Islet precursor cell (in vitro differentiated cells): Measurements from ENCODE around the gene UQCRH.
"Not testable (repeated sequence)": the region's sequence is repeated elsewhere in the genome, so short reads cannot be mapped to it uniquely, and the experiment has no call there.

ENCODE experiments used
- DNase-seq: peaks from one replicate; pipeline ENCODE4 v3.0.0-alpha.2; 2018

The UQCRH gene

DNA sequence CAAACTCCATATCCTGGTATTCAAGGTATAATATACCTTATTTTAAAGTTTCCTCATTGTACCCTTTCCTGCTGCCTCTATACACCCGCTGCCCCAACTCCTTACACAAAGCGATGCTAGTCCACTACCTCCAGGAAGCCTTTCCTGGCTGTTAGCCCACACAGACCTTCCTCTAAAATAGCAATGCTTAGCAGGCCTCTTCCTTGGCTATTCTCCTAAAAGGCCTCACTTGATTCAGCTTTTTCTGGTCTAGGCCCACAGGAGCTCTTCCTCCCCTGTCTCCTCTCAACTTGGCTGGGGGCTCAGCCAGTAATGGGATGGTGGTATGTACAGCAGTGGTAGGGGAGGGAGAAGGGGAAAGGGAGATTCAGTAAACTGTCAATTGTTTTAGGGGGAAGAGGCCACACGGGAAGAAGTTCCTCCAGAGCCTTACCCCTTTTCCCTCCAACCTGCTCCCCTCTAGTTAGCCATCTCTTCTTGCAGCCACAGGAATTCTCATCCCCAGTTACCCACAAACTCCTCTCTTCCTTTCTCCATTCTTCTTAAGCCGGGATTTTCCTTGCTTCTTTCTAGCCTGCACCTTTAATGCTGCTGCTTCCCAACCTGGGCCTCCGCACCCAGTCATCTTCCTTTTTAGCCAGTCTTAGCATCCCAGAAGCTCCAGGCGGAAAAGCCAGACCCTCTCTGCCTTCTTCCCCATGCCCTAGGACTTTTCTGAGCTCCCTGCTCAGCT is 2.7 kb upstream of the UQCRH start:
- DNase-seq: no peak

DNA sequence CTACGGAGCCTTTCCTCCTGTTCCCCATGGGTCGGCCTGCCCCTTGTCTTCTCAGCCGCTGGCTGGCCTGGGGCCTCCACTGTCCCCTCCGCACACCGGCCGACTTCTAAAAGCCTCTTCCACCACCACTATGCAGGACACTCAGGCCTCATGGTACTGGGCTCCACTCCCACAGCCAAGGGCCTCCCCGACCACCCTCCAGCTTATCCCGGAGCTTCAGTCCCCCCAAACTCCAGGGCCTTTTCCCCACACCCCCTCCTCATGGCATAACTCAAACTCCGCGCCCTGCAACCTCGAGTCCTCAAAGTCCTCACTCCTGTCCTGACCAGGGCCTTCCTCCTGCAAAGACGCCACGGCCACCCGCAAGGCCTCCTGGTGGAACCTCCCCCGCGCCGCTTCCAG is 2.1 kb upstream of the UQCRH start:
- peak; percentile 58 for DNase-seq

DNA sequence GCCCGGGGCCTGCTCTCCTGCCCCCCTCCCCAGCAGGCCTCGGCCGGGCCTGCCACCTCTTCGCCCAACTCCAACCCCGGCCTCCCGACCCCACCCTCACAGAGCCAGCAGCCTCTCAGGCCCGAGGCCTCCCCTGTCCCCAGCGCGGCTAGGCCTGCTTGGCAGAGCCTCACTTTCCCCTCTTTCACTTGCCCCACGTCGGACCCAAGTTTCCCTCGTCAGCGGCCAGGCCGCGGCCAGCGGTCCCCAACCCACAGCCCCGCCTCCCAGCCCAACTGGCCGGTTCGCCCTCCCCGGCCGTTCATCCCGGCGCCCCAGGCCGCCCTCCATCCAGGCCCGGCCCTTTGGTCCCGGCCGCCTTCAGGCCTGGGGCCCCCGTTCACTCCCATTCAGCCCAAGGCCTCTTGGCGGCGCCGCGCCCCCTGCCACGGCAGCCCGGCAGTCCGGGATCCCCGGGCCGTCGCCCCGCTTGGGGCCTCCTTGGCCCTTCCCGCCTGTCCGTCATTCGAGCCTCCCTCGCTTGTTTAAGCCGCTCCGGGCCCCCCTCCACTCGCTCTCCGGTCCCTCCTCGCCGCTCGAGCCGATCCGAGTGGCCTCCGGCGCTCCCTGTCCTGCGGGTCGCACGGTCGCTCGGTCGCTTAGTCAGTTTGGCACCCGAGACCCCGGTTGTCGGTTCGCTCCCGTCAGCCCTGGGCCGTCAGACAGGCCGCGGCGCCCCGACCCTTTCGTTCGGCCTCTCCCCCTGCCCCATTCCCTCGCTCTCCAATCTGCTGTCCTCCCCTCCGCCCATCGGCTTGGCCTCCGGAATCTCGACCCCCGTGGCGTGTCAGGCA is 1.5 kb upstream of the UQCRH start:
- DNase-seq: peak; percentile 75

DNA sequence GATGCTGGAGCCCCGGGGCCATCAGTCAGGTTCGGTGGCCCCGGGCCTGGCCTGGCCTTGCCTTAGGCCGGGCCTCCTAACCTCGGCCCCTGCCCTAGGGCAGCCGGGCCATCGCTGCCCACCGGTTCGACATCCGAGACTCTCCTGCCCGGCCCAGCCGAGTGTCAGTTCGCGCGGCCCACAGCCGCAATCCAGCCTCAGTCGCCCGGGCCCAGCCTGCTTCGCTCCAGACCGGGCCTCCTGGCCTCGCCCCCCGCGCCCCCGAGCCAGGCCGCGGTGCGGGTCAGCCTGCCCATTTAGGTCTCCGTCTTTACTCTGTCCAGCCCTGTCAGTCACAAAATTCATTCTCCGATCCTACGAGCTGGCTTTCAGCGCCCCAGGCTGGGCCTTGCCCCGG is 859 bp upstream of the UQCRH start:
- peak; percentile 64 for DNase-seq

DNA sequence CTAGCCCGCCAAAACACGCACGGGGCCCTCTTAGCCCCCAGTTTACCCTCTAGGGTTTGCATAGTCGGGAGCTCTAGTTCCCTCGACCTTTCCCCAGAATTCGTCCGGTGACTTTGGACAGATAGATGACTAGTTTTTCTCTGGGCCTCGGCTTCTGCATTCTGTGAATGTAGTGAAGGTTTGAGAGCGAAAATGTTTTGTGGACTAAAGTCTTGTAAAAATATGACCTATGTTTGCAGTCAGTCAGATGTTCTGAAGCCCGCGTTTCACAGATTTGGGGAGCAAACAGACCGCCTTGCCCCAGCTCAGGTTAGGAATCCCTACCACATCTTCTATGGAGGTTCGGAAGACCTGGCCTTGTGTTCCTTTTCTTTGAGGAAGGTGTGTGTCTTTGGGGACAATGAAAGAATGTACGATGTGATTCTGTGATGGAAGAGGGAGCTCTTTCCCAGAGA is 401 bp downstream of the UQCRH start:
- DNase-seq: no peak

- no peak for DNase-seq
These were observed 2.6 kb downstream of the UQCRH start for GRCh38 chr1:46306159-46306530.

DNA sequence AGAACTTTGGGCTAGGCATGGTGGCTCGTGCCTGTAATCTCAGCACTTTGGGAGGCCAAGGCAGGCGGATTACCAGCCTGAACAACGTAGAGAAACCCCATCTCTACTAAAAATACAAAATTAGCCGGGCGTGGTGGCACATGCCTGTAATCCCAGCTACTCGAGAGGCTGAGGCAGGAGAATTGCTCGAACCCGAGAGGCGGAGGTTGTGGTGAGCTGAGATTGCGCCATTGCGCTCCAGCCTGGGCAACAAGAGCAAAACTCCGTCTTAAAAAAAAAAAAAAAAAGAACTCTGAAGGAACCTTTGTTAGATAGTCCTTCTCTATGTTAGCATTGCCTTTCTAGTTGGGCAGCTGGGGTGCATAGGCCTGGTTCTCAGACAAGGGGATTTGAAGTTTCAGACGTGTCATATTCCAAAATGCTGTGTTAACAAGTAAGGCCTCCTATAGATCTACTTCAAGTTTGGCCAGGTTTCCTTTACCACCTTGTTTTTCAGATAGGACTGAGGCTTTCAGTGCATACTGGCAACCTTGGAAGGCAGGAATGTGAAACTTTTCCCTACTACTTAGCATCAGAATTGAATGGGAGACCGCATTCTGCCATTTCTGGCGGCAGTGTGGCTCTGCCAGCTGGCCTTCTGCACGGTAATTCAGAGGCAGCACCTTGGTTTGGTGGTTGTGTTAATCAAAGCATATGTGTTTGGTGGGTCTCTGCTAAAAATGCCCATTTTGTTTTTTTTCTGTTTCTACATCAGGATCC is 6.1 kb downstream of the UQCRH start:
- DNase-seq: no peak

- DNase-seq: no peak
These were observed 6.8 kb downstream of the UQCRH start for GRCh38 chr1:46310321-46310720.

DNA sequence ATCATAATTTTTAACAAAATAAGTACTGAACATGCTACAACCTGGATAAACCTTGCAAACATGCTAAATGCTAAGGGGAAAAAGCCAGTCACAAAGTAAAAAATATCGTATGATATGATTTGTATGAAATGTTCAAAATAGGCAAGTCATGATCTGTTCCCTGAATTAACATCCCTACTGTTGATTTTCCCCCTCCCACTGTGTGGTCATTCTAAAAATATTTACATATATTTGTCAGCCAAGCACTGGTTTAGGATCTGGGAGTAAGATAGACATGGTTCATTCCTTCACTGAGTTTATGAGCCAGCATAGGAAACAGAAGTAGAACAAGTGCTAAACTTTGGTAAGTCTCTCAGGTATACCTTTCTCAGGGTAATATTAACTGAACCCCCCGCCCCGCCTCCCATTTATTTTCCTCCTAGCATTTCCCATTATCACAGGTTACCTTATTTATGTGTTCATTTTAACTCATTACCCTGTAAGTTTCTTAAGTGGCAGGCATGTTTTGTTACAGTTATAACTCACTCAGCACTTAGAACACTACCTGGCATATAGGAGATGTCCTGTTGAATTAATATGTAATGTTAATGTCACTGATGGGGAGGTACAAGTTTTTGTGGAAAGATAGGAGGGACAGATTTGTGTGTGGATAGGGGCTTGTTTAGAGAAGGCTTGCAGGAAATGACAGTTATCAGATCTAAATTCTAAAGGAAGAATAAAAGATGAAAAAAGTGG is 12.3 kb downstream of the UQCRH start:
- DNase-seq: no peak

- DNase-seq: no peak
These were observed 13.8 kb downstream of the UQCRH start for GRCh38 chr1:46317323-46317722.

DNA sequence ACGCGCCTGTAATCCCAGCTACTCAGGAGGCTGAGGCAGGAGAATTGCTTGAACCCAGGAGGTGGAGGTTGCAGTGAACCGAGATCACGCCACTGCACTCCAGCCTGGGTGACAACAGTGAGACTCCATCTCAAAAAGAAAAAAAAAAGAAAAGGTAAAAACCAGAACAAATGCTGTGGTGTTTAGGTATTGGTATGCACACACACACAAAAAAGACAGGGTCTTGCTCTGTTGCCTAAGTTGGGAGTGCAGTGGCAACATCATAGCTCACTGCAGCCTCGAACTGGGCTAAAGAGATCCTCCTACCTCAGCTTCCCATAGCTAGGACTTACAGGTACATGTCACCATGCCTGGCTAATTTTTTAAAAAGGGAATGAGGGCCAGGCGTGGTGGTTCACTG is 15.8 kb downstream of the UQCRH start:
- not testable (repeated sequence) for DNase-seq

- DNase-seq: not testable (repeated sequence)
These were observed 16.7 kb downstream of the UQCRH start for GRCh38 chr1:46319960-46320914.

- not testable (repeated sequence) for DNase-seq
These were observed 18.7 kb downstream of the UQCRH start for GRCh38 chr1:46322191-46322590.

- DNase-seq: not testable (repeated sequence)
These were observed 22.0 kb downstream of the UQCRH start for GRCh38 chr1:46325285-46326076.

GRCh38 chr1:46328182-46328581 is 24.7 kb downstream of the UQCRH start:
- not testable (repeated sequence) for DNase-seq

DNA sequence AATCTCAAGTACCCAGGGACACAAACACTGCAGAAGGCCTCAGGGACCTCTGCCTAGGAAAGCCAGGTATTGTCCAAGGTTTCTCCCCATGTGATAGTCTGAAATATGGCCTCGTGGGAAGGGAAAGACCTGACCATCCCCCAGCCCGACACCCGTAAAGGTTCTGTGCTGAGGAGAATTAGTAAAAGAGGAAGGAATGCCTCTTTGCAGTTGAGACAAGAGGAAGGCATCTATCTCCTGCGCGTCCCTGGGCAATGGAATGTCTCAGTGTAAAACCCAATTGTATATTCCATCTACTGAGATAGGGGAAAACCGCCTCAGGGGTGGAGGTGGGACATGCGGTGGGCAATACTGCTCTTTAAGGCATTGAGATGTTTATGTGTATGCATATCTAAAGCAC is 26.3 kb downstream of the UQCRH start:
- DNase-seq: not testable (repeated sequence)

DNA sequence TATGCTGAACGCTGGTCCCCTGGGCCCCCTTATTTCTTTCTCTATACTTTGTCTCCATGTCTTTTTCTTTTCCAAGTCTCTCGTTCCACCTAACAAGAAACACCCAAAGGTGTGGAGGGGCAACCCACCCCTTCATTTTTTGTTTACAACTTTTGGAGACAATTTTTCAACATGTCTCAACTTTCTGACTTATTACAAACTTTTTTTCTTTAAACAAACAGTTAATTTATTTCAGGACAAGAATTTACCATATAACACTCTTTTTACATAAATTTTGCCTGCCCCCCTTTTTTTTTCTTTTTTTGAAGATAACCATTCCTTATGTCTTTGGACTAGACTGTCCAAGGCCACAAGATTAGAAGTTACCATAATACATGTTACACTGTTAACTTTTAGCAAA is 26.9 kb downstream of the UQCRH start:
- not testable (repeated sequence) for DNase-seq

DNA sequence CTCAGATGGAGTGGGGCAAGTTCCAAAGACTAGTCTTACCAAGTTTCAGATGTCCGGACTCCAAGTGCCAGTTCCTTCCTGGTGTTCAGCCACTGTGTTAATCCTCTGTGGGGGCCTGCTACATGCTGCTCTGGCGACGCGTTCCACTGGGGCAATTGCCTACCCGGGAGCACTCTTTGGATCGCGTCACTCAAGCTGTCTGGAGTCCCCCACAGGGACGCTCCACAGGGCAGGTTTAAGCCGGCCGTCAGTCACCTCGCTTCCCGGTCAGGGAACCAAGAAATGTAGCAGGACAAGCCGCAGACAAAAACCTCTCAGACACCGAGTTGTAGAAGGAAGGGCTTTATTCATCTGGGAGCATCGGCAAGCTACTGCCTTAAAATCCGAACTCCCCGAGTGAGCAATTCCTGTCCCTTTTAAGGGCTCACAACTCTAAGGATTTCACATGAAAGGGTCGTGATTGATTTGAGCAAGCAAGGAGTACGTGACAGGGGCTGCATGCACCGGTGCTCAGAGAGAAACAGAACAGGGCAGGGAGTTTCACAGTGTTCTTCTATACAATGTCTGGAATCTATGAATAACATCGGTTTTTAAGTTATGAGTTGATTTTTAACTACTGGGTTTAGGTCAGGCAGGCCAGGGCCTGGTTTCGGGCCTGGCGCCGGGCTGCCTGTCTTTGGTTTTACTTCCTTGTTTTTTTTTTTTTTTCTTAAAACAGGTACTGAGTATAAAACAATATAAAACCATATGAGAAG is 28.5 kb downstream of the UQCRH start:
- DNase-seq: peak; percentile 66

DNA sequence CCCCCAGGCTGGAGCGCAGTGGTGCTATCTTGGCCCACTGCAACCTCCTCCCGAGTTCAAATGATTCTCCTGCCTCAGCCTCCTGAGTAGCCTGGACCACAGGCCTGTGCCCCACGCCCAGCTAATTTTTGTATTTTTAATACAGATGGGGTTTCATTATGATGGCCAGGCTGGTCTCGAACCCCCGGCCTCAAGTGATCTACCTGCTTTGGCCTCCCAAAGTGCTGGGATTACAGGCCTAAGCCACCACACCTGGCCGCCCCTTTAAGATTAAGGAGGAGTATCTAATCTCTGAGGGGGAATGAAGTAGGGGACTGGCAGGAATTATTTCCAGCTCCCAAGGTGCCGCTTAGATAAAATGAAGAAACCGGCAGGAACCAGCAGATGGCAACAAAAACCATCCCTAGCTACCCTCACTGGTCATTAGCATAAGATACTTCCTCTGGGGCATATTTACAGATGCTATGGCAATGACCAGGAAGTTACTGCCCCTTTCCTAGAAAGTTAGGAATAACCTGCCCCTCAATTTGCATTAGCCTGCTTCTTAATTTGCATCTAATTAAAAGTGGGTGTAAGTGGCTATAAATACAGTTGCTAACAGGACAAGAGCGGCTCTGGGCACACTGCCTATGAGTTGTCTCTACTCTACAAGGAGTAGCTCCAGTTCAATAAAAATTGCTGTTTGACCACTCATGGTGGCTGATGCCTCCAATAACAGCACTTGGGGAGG is 30.0 kb downstream of the UQCRH start:
- DNase-seq: peak; percentile 62
